Thoracic aorta (tissue), 2 donors: ENCODE results near the gene PDLIM4. TPM values are rescaled to one million over a fixed set of nuclear protein-coding genes. Genes with fewer than 3 reads are reported as not detected.

ENCODE experiments used
- ATAC-seq: fragments of 150-250 bp; one replicate; pipeline ENCODE4 v1.8.0; 2017; ENCODE audit warnings: low read depth; ENCODE audit not compliant: insufficient number of reproducible peaks, low FRiP score
- DNase-seq: peaks from one replicate; pipeline ENCODE4 v3.0.0-alpha.2; 2020; ENCODE audit warnings: low spot score
- H3K27ac ChIP-seq, 2 donors: fragments of 200-600 bp; sonication (generic); 1 replicate in 1 of 2; 2 replicates in 1 of 2; pipeline ENCODE4 v1.5.1; 2016; ENCODE audit warnings: mild to moderate bottlenecking in 2 of 2, moderate library complexity in 2 of 2
- H3K27me3 ChIP-seq: fragments of 200-600 bp; sonication (generic); replicated peaks from 2 replicates; pipeline ENCODE4 v1.6.0; 2016; ENCODE audit warnings: mild to moderate bottlenecking; ENCODE audit not compliant: insufficient read depth
- H3K36me3 ChIP-seq: fragments of 200-600 bp; sonication (generic); one replicate; pipeline ENCODE4 v1.5.1; 2016
- H3K4me1 ChIP-seq, 2 donors: fragments of 200-600 bp; sonication (generic); 1 replicate in 1 of 2; 2 replicates in 1 of 2; pipeline versions ENCODE4 v1.5.1 to v1.6.0; 2016; ENCODE audit warnings: low read depth in 2 of 2, mild to moderate bottlenecking in 1 of 2; ENCODE audit not compliant: control insufficient read depth in 1 of 2
- H3K4me3 ChIP-seq: fragments of 200-600 bp; sonication (generic); 2 replicates; pipeline ENCODE4 v1.5.1; 2016; ENCODE audit warnings: mild to moderate bottlenecking
- H3K9me3 ChIP-seq: fragments of 200-600 bp; sonication (generic); 2 replicates; pipeline ENCODE4 v1.5.1; 2016
- CTCF ChIP-seq: fragments of 200-600 bp; sonication (generic); IDR thresholded peaks from one replicate; pipeline ENCODE4 v1.5.1; 2019; ENCODE audit warnings: antibody characterized with exemption
- total RNA-seq, 2 donors: library from RNA; depleted of rRNA; stranded (reverse); fragments of >200 nt; gene quantifications; one replicate each; pipeline versions ENCODE4 v1.1.0 to v1.2.3, GENCODE V29; 2016

PDLIM4 gene
- total RNA-seq, 2 donors from 2014 or later: 50.6 to 81.0 TPM

GRCh38 chr5:132315529-132316067 lies 58.1 kb downstream of the PDLIM4 start:
- Histone ChIP-seq H3K4me1 (peaks cover 0 to 5% of the 10 kb centered on the region in 2 donors), H3K9me3 (no peaks in the 10 kb centered on the region), H3K27me3 (no peaks in the 10 kb centered on the region), H3K4me3 (no peak overlapping the region), H3K27ac (no peak overlapping the region), H3K36me3 (no peaks in the 10 kb centered on the region)
- no peak for TF ChIP-seq CTCF
- no peak for DNase-seq
- no peak for ATAC-seq

DNA sequence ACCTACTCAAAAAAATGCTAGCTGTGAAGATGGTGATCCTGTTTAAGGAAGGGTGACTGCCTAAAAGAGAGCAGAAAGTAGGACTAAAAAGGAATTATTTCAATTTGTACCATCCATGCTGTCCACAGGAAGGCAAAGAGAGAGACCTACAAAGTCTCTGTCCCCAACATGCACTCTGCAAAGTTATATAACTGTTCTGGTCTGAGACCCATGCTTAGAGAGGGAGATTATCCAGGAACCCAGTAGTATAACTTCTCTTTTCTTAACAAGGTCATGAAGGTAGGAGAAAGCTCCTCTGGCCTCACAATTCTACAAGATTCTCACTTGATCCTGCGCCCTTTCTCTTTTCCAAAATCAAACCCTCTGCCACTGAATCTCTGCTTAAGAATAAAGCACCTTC lies 62.5 kb downstream of the PDLIM4 start:
- no peak overlapping the region for H3K4me3 ChIP-seq
- DNase-seq: no peak
- no peak for ATAC-seq
- H3K27me3 ChIP-seq: no peaks in the 10 kb centered on the region
- no peaks in the 10 kb centered on the region for H3K36me3 ChIP-seq
- H3K27ac ChIP-seq: no peak overlapping the region
- H3K4me1 ChIP-seq: no peaks in the 10 kb centered on the region
- no peak for TF ChIP-seq CTCF
- no peaks in the 10 kb centered on the region for H3K9me3 ChIP-seq

DNA sequence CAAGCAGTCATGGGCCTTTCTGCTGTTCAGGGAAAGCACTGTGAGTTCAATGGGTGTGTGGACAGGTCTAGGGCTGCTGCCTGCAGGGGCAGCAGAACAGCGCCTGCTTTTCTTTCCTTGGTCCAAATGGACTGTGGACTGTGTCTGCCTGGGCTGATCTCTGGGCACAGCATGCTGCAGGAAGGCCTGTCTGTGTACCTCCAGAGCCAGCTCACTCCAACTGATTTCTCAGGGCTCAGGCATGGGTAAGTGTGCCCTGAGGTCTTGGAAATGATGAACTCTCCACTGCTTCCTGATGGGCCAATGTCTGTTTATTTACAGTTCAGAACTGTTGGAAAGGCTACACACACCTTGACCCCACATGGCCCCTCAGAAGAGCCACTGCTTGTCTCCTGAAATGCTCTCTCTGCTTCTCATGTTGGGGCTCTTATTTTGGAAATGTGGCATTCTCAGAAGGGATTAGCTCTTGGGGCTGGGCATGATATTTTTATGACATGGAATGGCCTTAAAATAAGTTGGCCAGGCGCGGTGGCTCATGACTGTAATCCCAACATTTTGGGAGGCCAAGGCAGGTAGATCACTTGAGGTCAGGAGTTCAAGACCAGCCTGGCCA lies 63.7 kb downstream of the PDLIM4 start:
- Histone ChIP-seq H3K4me3 (no peak overlapping the region), H3K9me3 (no peaks in the 10 kb centered on the region), H3K27ac (no peak overlapping the region), H3K27me3 (no peaks in the 10 kb centered on the region), H3K36me3 (no peaks in the 10 kb centered on the region), H3K4me1 (no peaks in the 10 kb centered on the region)
- ATAC-seq (no peak), DNase-seq (no peak)
- TF ChIP-seq CTCF: no peak

GRCh38 chr5:132322266-132322665 lies 64.8 kb downstream of the PDLIM4 start:
- Histone ChIP-seq H3K27ac (no peak overlapping the region), H3K36me3 (no peaks in the 10 kb centered on the region), H3K4me3 (no peak overlapping the region), H3K4me1 (no peaks in the 10 kb centered on the region), H3K27me3 (no peaks in the 10 kb centered on the region), H3K9me3 (no peaks in the 10 kb centered on the region)
- no peak for ATAC-seq
- no peak for TF ChIP-seq CTCF
- DNase-seq: no peak

Other genes starting within 250 kb of the PDLIM4 start
- 1 to 10 TPM; 1.6 TPM for gene ACSL6, start 246.0 kb upstream of the PDLIM4 start, total RNA-seq
- not detected for gene IL3, start 197.0 kb upstream of the PDLIM4 start, total RNA-seq
- not detected for gene CSF2, start 183.9 kb upstream of the PDLIM4 start, total RNA-seq
- 10 to 100 TPM; 31.3 to 47.7 TPM for gene P4HA2, start 29.8 kb upstream of the PDLIM4 start, total RNA-seq
- 1 to 10 TPM in 1 of 2 donors, under 1 TPM in 1; 0.14 to 2.1 TPM for gene SLC22A4, start 36.7 kb downstream of the PDLIM4 start, total RNA-seq
- gene SLC22A5, start 112.0 kb downstream of the PDLIM4 start, total RNA-seq: 10 to 100 TPM; 24.9 to 30.8 TPM
- 10 to 100 TPM; 31.3 to 57.7 TPM for gene IRF1, start 233.1 kb downstream of the PDLIM4 start, total RNA-seq